HEK293 (cell line): ENCODE measurements around the gene AIF1.

Experiments
- CTCF ChIA-PET: fragments of 350-600 bp; formaldehyde crosslinking; extraction: SDS; loops from one replicate; lab custom pipeline; 2021; ENCODE audit warnings: antibody characterized with exemption; lab: Yijun Ruan, JAX
- POLR2A ChIA-PET: fragments of 300-600 bp; formaldehyde crosslinking; extraction: SDS; loops from one replicate; lab custom pipeline; 2020; ENCODE audit warnings: antibody characterized with exemption, inconsistent platforms; lab: Yijun Ruan, JAX
- H3K27ac ChIP-seq: fragments of 200-500 bp; sonication (Bioruptor generic); 2 replicates; pipeline ENCODE4 v1.5.1; 2014; ENCODE audit warnings: low read depth, low read length, control low read depth, inconsistent platforms; ENCODE audit errors: extremely low read depth
- H3K36me3 ChIP-seq, 2 experiments: fragments of 200-500 bp in 1 of 2; sonication (Bioruptor generic) in 1 of 2; 1 replicate in 1 of 2; 2 replicates in 1 of 2; pipeline ENCODE4 v1.5.1; 2014 to 2017; ENCODE audit warnings: inconsistent platforms in 2 of 2, low read length in 2 of 2; ENCODE audit not compliant: control insufficient read depth in 2 of 2, insufficient read depth in 1 of 2
- H3K4me1 ChIP-seq: fragments of 200-500 bp; sonication (Bioruptor generic); 2 replicates; pipeline ENCODE4 v1.5.1; 2014; ENCODE audit warnings: mild to moderate bottlenecking, low read length, inconsistent platforms; ENCODE audit not compliant: control insufficient read depth, insufficient read depth
- H3K4me3 ChIP-seq: 2 replicates; pipeline ENCODE4 v1.5.1; 2011; ENCODE audit warnings: low read depth, mild to moderate bottlenecking, control low read depth, low read length, moderate library complexity
- H3K9me3 ChIP-seq: fragments of 200-500 bp; sonication (Bioruptor generic); 2 replicates; pipeline ENCODE4 v1.5.1; 2014; ENCODE audit warnings: low read depth, low read length, inconsistent platforms; ENCODE audit not compliant: control insufficient read depth, insufficient read depth
- BCL11A ChIP-seq: fragments of 450-650 bp; formaldehyde crosslinking; IDR thresholded peaks from 2 replicates; pipeline ENCODE4 v1.5.1; 2016; ENCODE audit warnings: low read depth, missing biosample characterization, missing genetic modification characterization
- HOXA7 ChIP-seq: sonication (generic); formaldehyde crosslinking; IDR thresholded peaks from 2 replicates; pipeline ENCODE4 v1.8.1; 2022; ENCODE audit warnings: missing genetic modification reagents, borderline replicate concordance
- KLF10 ChIP-seq: fragments of 450-650 bp; IDR thresholded peaks from 2 replicates; pipeline ENCODE4 v1.5.1; 2018; ENCODE audit warnings: missing biosample characterization, mild to moderate bottlenecking, missing genetic modification characterization
- KLF7 ChIP-seq: fragments of 450-650 bp; formaldehyde crosslinking; IDR thresholded peaks from 2 replicates; pipeline ENCODE4 v1.5.1; 2016; ENCODE audit warnings: missing biosample characterization, missing genetic modification characterization, borderline replicate concordance
- SP2 ChIP-seq: fragments of 450-650 bp; formaldehyde crosslinking; IDR thresholded peaks from 2 replicates; pipeline ENCODE4 v1.5.1; 2016; ENCODE audit warnings: missing biosample characterization, missing genetic modification characterization
- ZNF10 ChIP-seq: fragments of 450-650 bp; formaldehyde crosslinking; IDR thresholded peaks from 2 replicates; pipeline ENCODE4 v1.5.1; 2017; ENCODE audit warnings: missing biosample characterization, missing genetic modification characterization
- ZNF24 ChIP-seq: fragments of 450-650 bp; formaldehyde crosslinking; IDR thresholded peaks from 2 replicates; pipeline ENCODE4 v1.5.1; 2016; ENCODE audit warnings: missing biosample characterization, missing genetic modification characterization
- ZNF292 ChIP-seq: fragments of 450-650 bp; formaldehyde crosslinking; IDR thresholded peaks from 2 replicates; pipeline ENCODE4 v1.5.1; 2016; ENCODE audit warnings: low read depth, missing biosample characterization, missing genetic modification characterization, borderline replicate concordance
- ZNF37A ChIP-seq: fragments of 450-650 bp; IDR thresholded peaks from 2 replicates; pipeline ENCODE4 v1.5.1; 2018; ENCODE audit warnings: missing biosample characterization, missing genetic modification characterization
- ZNF529 ChIP-seq: fragments of 450-650 bp; formaldehyde crosslinking; IDR thresholded peaks from 2 replicates; pipeline ENCODE4 v1.5.1; 2017; ENCODE audit warnings: missing genetic modification characterization, missing biosample characterization; ENCODE audit not compliant: insufficient replicate concordance
- ZNF791 ChIP-seq: fragments of 450-650 bp; formaldehyde crosslinking; IDR thresholded peaks from 2 replicates; pipeline ENCODE4 v1.5.1; 2016; ENCODE audit warnings: missing biosample characterization, missing genetic modification characterization
- TF ChIP-seq, protein P1 (sequence below): IDR thresholded peaks from 2 replicates; pipeline ENCODE4 v1.6.1; 2011; ENCODE audit warnings: mild to moderate bottlenecking, low read depth, low read length, borderline replicate concordance
- TF ChIP-seq, protein P2 (sequence below): fragments of 450-650 bp; formaldehyde crosslinking; IDR thresholded peaks from 2 replicates; pipeline ENCODE4 v1.5.1; 2016; ENCODE audit warnings: missing biosample characterization, missing genetic modification characterization
- TF ChIP-seq, protein P3 (sequence below): fragments of 450-650 bp; formaldehyde crosslinking; IDR thresholded peaks from 2 replicates; pipeline ENCODE4 v1.5.1; 2016; ENCODE audit warnings: missing biosample characterization, missing genetic modification characterization
- TF ChIP-seq, protein P4 (sequence below): fragments of 450-650 bp; formaldehyde crosslinking; IDR thresholded peaks from 2 replicates; pipeline ENCODE4 v1.5.1; 2017; ENCODE audit warnings: missing biosample characterization, missing genetic modification characterization
- TF ChIP-seq, protein P5 (sequence below): fragments of 450-650 bp; formaldehyde crosslinking; IDR thresholded peaks from 2 replicates; pipeline ENCODE4 v1.5.1; 2017; ENCODE audit warnings: missing biosample characterization, missing genetic modification characterization

Gene AIF1

DNA sequence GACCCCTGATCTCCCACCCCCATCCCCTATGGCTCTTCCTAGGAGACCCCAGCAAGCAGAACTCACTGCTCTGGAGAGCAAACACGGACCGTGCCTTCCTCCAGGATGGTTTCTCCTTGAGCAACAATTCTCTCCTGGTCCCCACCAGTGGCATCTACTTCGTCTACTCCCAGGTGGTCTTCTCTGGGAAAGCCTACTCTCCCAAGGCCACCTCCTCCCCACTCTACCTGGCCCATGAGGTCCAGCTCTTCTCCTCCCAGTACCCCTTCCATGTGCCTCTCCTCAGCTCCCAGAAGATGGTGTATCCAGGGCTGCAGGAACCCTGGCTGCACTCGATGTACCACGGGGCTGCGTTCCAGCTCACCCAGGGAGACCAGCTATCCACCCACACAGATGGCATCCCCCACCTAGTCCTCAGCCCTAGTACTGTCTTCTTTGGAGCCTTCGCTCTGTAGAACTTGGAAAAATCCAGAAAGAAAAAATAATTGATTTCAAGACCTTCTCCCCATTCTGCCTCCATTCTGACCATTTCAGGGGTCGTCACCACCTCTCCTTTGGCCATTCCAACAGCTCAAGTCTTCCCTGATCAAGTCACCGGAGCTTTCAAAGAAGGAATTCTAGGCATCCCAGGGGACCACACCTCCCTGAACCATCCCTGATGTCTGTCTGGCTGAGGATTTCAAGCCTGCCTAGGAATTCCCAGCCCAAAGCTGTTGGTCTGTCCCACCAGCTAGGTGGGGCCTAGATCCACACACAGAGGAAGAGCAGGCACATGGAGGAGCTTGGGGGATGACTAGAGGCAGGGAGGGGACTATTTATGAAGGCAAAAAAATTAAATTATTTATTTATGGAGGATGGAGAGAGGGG lies 41.6 kb upstream of the AIF1 start:
- POLR2A ChIA-PET, result interaction anchor here (1.3 to 1.4 kb wide), 2 partner anchors 9 kb away, joined by 3 to 4 read pairs; partner anchors contain the start of gene LTB
- no peak overlapping the region for H3K27ac ChIP-seq
- H3K36me3 ChIP-seq, result no peaks in the 10 kb centered on the region
- H3K9me3 ChIP-seq, result no peaks in the 10 kb centered on the region
- H3K4me1 ChIP-seq, result no peaks in the 10 kb centered on the region
- H3K4me3 ChIP-seq, result no peak overlapping the region
- no peak for TF ChIP-seq KLF7 (tag by site-specific recombination)
- TF ChIP-seq KLF10 (tag by site-specific recombination), result no peak
- no peak for TF ChIP-seq ZNF37A (tag by site-specific recombination)
- TF ChIP-seq, protein P1, sequence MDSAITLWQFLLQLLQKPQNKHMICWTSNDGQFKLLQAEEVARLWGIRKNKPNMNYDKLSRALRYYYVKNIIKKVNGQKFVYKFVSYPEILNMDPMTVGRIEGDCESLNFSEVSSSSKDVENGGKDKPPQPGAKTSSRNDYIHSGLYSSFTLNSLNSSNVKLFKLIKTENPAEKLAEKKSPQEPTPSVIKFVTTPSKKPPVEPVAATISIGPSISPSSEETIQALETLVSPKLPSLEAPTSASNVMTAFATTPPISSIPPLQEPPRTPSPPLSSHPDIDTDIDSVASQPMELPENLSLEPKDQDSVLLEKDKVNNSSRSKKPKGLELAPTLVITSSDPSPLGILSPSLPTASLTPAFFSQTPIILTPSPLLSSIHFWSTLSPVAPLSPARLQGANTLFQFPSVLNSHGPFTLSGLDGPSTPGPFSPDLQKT, result no peak
- no peak for TF ChIP-seq HOXA7 (CRISPR knock-in tag)
- no peak for TF ChIP-seq ZNF529
- TF ChIP-seq, protein P2, sequence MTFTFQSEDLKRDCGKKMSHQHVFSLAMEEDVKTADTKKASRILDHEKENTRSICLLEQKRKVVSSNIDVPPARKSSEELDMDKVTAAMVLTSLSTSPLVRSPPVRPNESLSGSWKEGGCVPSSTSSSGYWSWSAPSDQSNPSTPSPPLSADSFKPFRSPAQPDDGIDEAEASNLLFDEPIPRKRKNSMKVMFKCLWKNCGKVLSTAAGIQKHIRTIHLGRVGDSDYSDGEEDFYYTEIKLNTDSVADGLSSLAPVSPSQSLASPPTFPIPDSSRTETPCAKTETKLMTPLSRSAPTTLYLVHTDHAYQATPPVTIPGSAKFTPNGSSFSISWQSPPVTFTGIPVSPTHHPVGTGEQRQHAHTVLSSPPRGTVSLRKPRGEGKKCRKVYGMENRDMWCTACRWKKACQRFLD, result no peak
- TF ChIP-seq ZNF791 (tag by site-specific recombination), result no peak
- no peak for TF ChIP-seq BCL11A (tag by site-specific recombination)
- TF ChIP-seq ZNF292 (tag by site-specific recombination), result no peak
- TF ChIP-seq, protein P3, sequence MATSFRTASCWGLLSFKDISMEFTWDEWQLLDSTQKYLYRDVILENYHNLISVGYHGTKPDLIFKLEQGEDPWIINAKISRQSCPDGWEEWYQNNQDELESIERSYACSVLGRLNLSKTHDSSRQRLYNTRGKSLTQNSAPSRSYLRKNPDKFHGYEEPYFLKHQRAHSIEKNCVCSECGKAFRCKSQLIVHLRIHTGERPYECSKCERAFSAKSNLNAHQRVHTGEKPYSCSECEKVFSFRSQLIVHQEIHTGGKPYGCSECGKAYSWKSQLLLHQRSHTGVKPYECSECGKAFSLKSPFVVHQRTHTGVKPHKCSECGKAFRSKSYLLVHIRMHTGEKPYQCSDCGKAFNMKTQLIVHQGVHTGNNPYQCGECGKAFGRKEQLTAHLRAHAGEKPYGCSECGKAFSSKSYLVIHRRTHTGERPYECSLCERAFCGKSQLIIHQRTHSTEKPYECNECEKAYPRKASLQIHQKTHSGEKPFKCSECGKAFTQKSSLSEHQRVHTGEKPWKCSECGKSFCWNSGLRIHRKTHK (tag by site-specific recombination), result no peak
- TF ChIP-seq ZNF10 (tag by site-specific recombination), result no peak
- TF ChIP-seq, protein P4, sequence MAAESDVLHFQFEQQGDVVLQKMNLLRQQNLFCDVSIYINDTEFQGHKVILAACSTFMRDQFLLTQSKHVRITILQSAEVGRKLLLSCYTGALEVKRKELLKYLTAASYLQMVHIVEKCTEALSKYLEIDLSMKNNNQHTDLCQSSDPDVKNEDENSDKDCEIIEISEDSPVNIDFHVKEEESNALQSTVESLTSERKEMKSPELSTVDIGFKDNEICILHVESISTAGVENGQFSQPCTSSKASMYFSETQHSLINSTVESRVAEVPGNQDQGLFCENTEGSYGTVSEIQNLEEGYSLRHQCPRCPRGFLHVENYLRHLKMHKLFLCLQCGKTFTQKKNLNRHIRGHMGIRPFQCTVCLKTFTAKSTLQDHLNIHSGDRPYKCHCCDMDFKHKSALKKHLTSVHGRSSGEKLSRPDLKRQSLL (tag by site-specific recombination), result no peak
- no peak for TF ChIP-seq ZNF24 (tag by site-specific recombination)
- no peak for TF ChIP-seq SP2 (tag by site-specific recombination)
- TF ChIP-seq, protein P5, sequence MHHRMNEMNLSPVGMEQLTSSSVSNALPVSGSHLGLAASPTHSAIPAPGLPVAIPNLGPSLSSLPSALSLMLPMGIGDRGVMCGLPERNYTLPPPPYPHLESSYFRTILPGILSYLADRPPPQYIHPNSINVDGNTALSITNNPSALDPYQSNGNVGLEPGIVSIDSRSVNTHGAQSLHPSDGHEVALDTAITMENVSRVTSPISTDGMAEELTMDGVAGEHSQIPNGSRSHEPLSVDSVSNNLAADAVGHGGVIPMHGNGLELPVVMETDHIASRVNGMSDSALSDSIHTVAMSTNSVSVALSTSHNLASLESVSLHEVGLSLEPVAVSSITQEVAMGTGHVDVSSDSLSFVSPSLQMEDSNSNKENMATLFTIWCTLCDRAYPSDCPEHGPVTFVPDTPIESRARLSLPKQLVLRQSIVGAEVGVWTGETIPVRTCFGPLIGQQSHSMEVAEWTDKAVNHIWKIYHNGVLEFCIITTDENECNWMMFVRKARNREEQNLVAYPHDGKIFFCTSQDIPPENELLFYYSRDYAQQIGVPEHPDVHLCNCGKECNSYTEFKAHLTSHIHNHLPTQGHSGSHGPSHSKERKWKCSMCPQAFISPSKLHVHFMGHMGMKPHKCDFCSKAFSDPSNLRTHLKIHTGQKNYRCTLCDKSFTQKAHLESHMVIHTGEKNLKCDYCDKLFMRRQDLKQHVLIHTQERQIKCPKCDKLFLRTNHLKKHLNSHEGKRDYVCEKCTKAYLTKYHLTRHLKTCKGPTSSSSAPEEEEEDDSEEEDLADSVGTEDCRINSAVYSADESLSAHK, result no peak
- CTCF ChIA-PET, result interaction anchor here (1.0 to 18.7 kb wide), 5 partner anchors 11 to 79 kb away, joined by 3 to 518 read pairs (median 3); partner anchors contain the start of gene NCR3
